Activated CD8-positive, alpha-beta memory T cell treated with anti-CD3 and anti-CD28 coated beads, Interleukin-2, amount 10 ng/mL, durations not matched to agents 7 days and 5 days (primary cell): Measurements from ENCODE around the gene ARHGEF3. TPM values are rescaled to one million over a fixed set of nuclear protein-coding genes. Genes with fewer than 3 reads are reported as not detected.
A peak's percentile ranks its signal among the peaks of the same experiment; 100 is the strongest.

ENCODE experiments used
- ATAC-seq: fragments of 150-1000 bp; cut with Tn5 transposase; one replicate; pipeline ENCODE4 v1.10.0; 2021; ENCODE audit warnings: moderate library complexity
- CTCF ChIA-PET: fragments of 350-600 bp; sonication (Branson Sonifier 250); formaldehyde crosslinking; loops from one replicate; lab custom pipeline; 2021; ENCODE audit warnings: antibody characterized with exemption; lab: Charles Lee
- DNase-seq: peaks from one replicate; pipeline ENCODE4 v3.0.0-alpha.2; 2020
- H3K27ac Mint-ChIP-seq: one replicate; pipeline ENCODE4 v1.8.0; 2021; ENCODE audit warnings: mild to moderate bottlenecking, mixed read lengths
- H3K27me3 Mint-ChIP-seq: one replicate; pipeline ENCODE4 v1.8.0; 2021; ENCODE audit warnings: mixed read lengths
- H3K36me3 Mint-ChIP-seq: one replicate; pipeline ENCODE4 v1.8.0; 2021; ENCODE audit warnings: mild to moderate bottlenecking, mixed read lengths
- H3K4me1 Mint-ChIP-seq: one replicate; pipeline ENCODE4 v1.8.0; 2021; ENCODE audit warnings: mixed read lengths
- H3K4me3 Mint-ChIP-seq: one replicate; pipeline ENCODE4 v1.8.0; 2021; ENCODE audit warnings: mild to moderate bottlenecking, moderate library complexity, mixed read lengths
- H3K9me3 Mint-ChIP-seq: one replicate; pipeline ENCODE4 v1.8.0; 2022; ENCODE audit warnings: low read depth, mixed read lengths
- total RNA-seq, 2 experiments: library from RNA; stranded (reverse); gene quantifications; one replicate each; pipeline ENCODE4 v1.2.3, GENCODE V29; 2021

The ARHGEF3 gene
- total RNA-seq, 2 experiments from 2014 or later: 94.0 to 96.4 TPM

DNA sequence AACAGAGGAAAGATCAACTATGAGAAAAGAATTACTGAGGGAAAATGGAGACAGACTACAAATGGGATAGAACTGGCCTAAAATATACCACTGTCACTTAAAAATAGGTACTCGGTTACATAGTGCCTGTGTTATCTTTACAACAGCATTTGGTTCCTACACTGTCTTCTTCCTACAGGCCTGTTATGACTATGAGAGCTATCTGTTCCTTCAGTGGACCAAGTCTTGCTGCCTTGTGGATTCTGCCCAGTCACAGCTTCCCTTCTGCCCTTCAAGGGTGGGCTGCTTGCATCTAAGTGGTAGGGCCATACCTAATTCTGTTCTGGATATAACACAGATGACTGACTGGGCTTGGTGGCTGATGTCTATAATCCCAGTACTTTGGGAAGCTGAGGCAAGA is 13.8 kb upstream of the ARHGEF3 start:
- ATAC-seq: no peak

DNA sequence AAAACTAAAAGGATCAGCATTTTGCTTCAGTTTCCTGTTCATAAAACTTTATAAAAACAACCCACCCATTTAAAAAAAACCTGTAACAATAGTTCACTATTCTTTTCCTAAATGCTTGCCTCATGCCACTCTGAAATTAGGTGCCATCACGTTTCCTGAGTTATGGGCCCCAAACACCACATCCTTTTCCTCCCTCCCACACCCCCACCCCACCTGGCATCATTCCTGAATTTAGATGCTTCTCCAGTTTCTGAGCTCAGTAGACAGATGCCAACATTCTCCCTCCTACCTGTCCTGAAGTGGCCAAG is 11.9 kb upstream of the ARHGEF3 start:
- Mint-ChIP-seq H3K36me3 (peaks cover 4% of the 10 kb centered on the region), H3K27ac (no peak overlapping the region), H3K4me1 (peaks cover 28% of the 10 kb centered on the region), H3K4me3 (no peak overlapping the region), H3K9me3 (no peaks in the 10 kb centered on the region), H3K27me3 (no peaks in the 10 kb centered on the region)
- DNase-seq (no peak), ATAC-seq (no peak)
- CTCF ChIA-PET: interaction anchor here (1.1 to 3.4 kb wide), 4 partner anchors 11 to 182 kb away, joined by 4 to 19 read pairs (median 5); partner anchors contain the start of gene ARHGEF3

More for the DNA sequence above, 13.8 kb upstream of the ARHGEF3 start:
- H3K36me3 Mint-ChIP-seq: peaks cover 8% of the 10 kb centered on the region
- no peak overlapping the region for H3K27ac Mint-ChIP-seq
- H3K27me3 Mint-ChIP-seq: no peaks in the 10 kb centered on the region
- CTCF ChIA-PET: interaction anchor here (1.1 to 3.1 kb wide), 3 partner anchors 10 to 173 kb away, joined by 3 to 15 read pairs (median 5); no protein-coding TSS in a partner anchor
- H3K4me1 Mint-ChIP-seq: peaks cover 28% of the 10 kb centered on the region
- H3K9me3 Mint-ChIP-seq: no peaks in the 10 kb centered on the region
- DNase-seq: no peak
- no peak overlapping the region for H3K4me3 Mint-ChIP-seq

DNA sequence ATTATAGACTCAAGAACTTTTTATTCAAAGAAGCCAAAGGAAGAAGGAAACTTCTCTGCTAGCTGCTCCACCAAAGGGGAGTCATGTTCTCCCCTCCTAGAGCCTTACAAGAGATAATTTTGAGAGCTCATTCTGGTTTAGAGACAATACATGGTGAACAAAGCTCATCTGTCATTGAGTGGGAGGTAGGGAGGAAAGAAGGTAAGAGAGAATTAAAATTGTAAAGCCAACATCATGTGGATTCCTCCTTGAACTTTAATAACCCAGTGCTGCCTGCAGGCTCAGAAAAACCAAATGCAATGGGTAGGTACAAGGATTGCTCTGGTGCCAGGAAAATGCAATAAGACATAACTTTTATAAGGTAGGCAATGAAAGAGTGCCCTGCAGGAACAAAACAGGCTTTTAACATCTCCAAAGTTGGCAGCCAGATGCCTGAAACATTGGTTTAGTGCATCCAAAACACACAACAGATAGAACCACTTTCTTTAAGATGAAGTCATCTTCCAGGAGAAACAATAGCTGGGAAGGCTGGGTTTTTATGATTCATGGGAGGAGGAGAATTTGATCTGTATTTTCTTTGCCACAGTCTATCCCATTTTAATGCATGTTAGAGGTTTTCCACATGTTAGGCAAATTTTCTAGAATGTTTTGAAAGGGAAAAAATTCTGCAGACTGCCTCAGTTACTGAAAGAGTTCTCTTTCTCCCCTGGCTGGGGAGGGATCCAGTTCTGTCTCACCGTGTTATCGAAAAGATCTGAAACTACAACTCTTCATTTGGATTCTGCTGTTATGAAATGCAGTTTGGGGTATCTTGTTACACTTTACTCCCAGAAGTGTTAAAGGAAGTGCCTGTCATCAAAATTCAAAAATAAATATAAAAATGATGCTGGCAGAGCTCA is 11.3 kb upstream of the ARHGEF3 start:
- H3K9me3 Mint-ChIP-seq: no peaks in the 10 kb centered on the region
- DNase-seq (no peak), ATAC-seq (no peak)
- no peak overlapping the region for H3K4me3 Mint-ChIP-seq
- no peaks in the 10 kb centered on the region for H3K27me3 Mint-ChIP-seq
- H3K4me1 Mint-ChIP-seq: peaks cover 28% of the 10 kb centered on the region
- no peak overlapping the region for H3K27ac Mint-ChIP-seq
- CTCF ChIA-PET: interaction anchor here (1.1 to 3.4 kb wide), 6 partner anchors 11 to 183 kb away, joined by 4 to 19 read pairs (median 6); partner anchors contain the start of gene ARHGEF3
- peaks cover 4% of the 10 kb centered on the region for H3K36me3 Mint-ChIP-seq

DNA sequence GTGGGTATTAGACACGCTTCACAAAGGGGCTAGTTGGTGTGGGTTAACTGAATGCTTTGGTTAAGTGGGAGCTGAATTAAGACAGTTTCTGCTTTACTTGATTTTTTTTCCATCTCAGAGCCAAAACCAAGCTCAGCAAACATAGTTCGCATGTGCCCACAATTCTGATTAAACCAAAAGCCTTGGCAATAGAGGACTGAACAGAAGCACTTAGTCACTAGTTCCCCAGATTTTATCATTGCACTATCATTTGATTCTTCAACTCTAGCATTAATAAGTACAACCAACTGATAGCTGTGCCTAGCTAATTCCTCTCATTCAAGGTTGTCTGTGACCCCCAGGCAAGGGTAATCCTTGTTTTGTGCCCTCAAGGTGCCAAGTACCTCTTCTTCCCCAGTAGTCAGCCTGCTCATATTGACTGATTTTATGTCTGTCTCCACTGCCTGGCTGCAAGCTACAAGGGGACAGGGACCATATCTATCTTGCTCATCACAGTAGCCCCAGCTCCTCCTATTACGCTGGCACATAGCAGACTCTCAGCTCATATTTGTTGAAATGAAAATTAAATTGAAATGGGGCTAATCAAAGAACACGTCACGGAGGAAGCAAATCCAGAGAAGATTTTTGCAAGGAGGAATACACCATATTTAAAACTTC is 9.9 kb upstream of the ARHGEF3 start:
- CTCF ChIA-PET: interaction anchor here (1.4 to 3.4 kb wide), 3 partner anchors 9 to 184 kb away, joined by 6 to 19 read pairs (median 6); partner anchors contain the start of gene ARHGEF3
- no peak for DNase-seq
- Mint-ChIP-seq H3K36me3 (peaks cover 4% of the 10 kb centered on the region), H3K9me3 (no peaks in the 10 kb centered on the region), H3K27me3 (no peaks in the 10 kb centered on the region), H3K4me1 (peaks cover 24% of the 10 kb centered on the region), H3K27ac (no peak overlapping the region), H3K4me3 (no peak overlapping the region)
- no peak for ATAC-seq

DNA sequence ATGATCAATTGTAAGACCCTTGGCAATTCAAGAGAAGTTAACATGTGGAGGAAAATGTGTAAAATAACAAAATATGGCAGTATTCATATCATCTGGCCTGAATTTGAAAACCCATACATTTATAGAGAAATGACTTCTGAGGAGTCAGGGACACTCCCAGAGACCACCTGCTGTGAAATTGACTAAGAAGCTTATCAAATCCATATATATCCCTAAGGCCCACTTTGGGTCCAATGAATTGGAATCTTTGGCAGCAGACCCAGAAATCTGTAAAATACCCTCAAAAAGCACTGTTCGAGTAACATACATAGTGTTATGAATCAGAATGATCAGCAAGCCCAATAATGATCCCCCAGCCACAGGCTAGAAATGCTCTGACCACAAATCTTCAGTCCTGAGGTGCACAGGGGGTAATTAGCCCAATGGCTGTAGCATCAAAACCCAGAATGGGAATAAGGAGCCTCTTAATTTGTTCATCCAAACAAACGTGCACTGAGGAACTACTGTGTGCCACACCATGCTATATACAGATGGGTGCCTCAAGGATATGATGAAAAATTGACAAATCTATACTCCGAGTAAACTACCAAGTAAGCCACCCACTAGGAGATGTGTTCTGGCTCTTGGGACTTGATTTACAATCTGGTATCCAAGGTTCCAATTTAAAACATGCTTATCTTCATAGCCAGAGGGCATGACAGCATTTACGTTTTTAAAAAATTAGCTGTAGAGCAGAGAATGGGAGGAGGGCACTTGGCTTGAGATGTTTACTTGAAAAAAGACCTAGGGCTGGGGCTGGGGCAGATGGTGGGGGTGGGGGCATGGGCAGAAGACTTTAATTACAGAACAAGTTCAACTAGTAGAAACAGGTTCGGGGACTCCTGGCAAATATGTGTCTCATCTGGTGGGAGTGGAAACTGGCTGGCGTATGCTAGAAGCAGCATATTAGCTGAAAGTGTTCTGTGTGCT is 9.1 kb upstream of the ARHGEF3 start:
- DNase-seq: no peak
- no peak for ATAC-seq
- CTCF ChIA-PET: interaction anchor here (1.1 to 3.4 kb wide), 4 partner anchors 9 to 185 kb away, joined by 3 to 19 read pairs (median 4); partner anchors contain the start of gene ARHGEF3
- Mint-ChIP-seq H3K27ac (no peak overlapping the region), H3K9me3 (no peaks in the 10 kb centered on the region), H3K4me3 (no peak overlapping the region), H3K27me3 (no peaks in the 10 kb centered on the region), H3K4me1 (peaks cover 24% of the 10 kb centered on the region), H3K36me3 (peaks cover 4% of the 10 kb centered on the region)

DNA sequence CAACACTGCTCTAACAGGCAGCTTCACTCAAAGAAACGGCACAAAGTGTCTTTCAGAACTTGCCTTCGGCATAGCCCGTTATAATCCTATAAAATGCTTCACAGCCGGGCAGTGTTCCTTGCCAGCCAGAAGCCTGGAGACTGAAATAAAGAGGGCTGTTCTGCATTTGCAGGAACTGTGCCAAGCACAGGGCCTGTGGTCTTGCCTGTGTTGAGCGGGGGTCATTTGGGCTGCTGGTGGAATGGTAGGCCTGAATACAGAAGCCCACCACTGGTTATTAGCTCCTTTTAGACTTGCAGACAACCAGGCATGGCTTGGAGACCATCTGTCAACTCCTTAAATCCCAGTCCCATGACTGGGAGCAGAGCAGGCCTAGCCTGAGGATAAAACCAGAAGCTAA is 4.7 kb upstream of the ARHGEF3 start:
- Mint-ChIP-seq H3K9me3 (no peaks in the 10 kb centered on the region), H3K27me3 (no peaks in the 10 kb centered on the region), H3K4me1 (peaks cover 7% of the 10 kb centered on the region), H3K36me3 (peaks cover under 1% of the 10 kb centered on the region), H3K4me3 (no peak overlapping the region), H3K27ac (no peak overlapping the region)
- CTCF ChIA-PET: interaction anchor here (1.2 to 1.4 kb wide), 2 partner anchors 16 to 104 kb away, joined by 3 read pairs; no protein-coding TSS in a partner anchor
- ATAC-seq (no peak), DNase-seq (no peak)

DNA sequence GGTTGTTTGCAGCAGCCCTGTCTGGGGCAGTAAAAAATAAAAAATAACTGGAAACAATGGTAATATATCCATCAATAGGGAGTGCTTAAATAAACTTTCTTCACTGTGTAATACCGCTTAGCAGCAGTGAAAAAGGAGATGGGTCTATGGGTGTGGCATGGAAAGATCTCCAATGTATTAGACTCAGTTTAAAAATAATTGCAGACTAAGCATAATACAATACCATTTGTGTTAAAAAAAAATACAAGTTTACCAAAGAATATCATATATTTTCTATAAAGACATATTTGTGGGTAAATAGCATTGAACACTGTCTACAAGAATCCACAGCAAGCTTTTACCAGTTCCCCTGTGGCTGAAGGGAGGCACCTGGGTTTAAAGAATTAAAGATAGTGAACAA is 1.0 kb upstream of the ARHGEF3 start:
- Mint-ChIP-seq H3K4me3 (peak overlapping the region; percentile 96), H3K27ac (no peak overlapping the region), H3K27me3 (no peaks in the 10 kb centered on the region), H3K4me1 (peaks cover 26% of the 10 kb centered on the region), H3K36me3 (peaks cover 23% of the 10 kb centered on the region), H3K9me3 (no peaks in the 10 kb centered on the region)
- DNase-seq: no peak
- no peak for ATAC-seq
- CTCF ChIA-PET: interaction anchor here (0.7 to 10.2 kb wide), 10 partner anchors 10 to 186 kb away, joined by 3 to 203 read pairs (median 28); no protein-coding TSS in a partner anchor

DNA sequence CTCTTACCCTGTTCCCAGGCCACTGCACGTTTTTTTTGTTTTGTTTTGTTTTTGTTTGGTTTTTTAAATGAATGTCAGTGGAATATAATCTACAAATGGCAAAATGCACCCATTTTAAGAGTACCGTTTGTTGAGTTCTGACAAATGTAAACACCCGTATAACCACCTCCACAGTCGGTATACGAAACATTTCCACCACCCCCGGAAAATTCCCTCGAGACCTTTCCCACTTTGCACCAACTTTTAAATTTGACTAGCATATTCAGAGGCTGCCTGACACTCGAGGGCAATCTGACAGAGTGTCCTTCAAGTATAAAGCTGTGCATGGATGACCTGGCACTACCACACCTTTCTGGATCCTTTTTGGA is 613 bp upstream of the ARHGEF3 start:
- no peak for DNase-seq
- Mint-ChIP-seq H3K4me3 (peak overlapping the region; percentile 96), H3K27ac (no peak overlapping the region), H3K4me1 (peaks cover 30% of the 10 kb centered on the region), H3K36me3 (peaks cover 26% of the 10 kb centered on the region), H3K27me3 (no peaks in the 10 kb centered on the region), H3K9me3 (no peaks in the 10 kb centered on the region)
- CTCF ChIA-PET: interaction anchor here (0.7 to 10.3 kb wide), 16 partner anchors 10 to 246 kb away, joined by 3 to 203 read pairs (median 27); partner anchors contain the start of gene CCDC66
- ATAC-seq: no peak

DNA sequence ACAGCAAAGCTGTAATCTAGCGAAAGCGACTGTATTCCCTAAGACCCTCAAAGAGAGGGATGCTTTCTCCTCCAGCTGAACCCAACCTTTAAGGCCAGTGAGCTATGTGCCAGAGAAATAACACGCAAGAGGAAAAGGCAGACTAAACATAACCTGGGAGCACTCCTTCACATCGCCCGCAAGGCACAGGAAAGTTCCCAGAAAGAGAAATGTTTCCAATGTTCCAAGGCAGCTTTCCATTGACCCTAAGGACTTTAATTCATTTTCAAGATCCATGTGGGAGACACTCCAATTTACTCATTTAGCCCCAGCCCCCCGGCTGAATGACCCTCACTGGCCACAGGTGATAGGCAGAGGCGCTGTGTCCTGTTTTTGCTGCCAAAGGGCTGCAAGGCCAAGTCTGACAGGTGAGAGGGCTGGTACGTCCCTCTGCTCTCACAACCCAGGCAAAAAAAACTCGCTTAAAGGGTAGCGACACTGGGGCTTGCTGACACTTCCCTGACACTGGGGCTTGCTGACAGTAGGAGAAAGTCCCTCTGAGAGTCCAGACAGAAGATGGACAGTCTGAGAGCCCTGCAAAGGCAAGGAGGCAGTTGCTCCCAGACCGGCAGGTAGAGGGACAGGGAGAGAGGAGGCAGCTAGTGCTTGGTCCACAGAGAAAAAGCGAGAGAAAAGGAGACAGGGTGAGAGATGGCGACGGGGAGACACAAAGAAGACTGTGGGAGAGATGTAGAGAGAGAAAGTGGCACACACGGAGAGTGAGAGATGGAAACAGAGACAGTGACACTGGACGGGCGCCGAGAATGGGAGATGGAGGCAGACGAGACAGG is 702 bp downstream of the ARHGEF3 start:
- no peaks in the 10 kb centered on the region for H3K27me3 Mint-ChIP-seq
- peaks cover 43% of the 10 kb centered on the region for H3K4me1 Mint-ChIP-seq
- peak overlapping the region; percentile 96 for H3K4me3 Mint-ChIP-seq
- peak overlapping the region; percentile 83 for H3K27ac Mint-ChIP-seq
- peak; percentile 59 for DNase-seq
- CTCF ChIA-PET: interaction anchor here (0.7 to 10.3 kb wide), 33 partner anchors 11 to 244 kb away, joined by 3 to 203 read pairs (median 7); partner anchors contain the start of gene CCDC66
- peak; percentile 26 for ATAC-seq
- no peaks in the 10 kb centered on the region for H3K9me3 Mint-ChIP-seq
- peaks cover 37% of the 10 kb centered on the region for H3K36me3 Mint-ChIP-seq

DNA sequence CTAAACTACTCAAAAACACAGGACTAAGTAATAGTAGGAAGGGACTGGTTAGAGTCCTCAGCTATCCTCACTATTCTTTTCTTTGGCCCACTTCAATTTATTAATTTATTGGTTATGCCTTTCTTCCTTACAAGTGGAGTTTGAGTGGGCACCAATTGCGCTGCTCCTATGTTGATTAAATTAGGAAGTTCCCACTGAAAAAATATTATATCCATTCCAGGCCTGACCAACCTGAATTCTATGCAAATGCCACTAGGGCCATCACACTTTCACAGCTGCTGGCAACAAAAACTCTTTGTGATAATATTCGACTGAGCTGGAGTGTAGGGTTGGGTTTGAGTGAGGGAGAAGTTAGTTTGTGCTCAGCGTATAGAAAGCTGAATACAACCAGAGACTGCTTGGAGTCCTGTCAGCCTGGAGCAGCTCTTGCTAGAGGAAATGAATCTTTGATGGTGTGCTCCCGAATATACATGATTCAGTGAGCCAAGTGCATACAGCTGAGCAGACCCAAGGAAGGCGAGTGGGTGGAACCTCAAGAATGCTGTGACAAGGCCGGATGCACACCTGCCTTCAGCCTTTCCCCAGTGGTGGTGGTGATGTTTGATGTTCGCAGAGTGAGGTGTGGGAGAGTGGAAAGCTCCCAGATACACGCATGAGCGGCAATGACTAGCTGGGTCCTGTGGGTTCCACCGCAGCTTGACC is 1.5 kb downstream of the ARHGEF3 start:
- ATAC-seq (peak; percentile 50), DNase-seq (peak; percentile 85)
- peaks cover 50% of the 10 kb centered on the region for H3K4me1 Mint-ChIP-seq

DNA sequence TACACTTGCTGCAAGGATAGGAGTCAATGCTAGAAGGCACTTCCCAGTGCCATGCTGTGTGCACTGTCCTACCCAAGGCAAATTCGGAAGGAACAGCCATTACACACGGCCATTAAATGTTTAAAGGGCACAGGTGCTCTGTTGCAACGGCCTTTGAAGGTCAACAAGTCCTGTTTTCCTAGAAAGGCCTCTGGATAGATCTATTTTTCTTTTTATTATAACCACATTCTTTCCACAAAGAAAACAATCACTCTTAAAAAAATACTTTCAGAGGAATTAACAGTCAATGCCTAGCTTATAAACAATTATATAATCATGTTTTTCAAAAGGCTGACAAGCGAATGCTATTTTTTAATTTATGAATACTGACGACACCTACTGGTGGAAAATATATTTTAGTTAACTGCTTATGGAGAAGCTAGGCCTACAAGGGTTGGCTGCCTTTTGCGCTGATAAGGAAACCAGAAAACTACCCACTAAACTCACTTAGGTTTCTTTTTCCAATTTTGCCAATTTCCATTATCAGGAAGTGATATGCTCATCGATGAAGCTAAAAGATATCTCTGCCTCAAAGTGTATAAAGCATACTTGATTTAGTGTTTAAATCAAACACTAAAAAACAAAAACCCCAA is 2.4 kb downstream of the ARHGEF3 start:
- Mint-ChIP-seq H3K9me3 (no peaks in the 10 kb centered on the region), H3K27ac (peak overlapping the region; percentile 88), H3K27me3 (no peaks in the 10 kb centered on the region), H3K4me1 (peaks cover 56% of the 10 kb centered on the region), H3K4me3 (peak overlapping the region; percentile 96), H3K36me3 (peaks cover 51% of the 10 kb centered on the region)
- no peak for ATAC-seq
- CTCF ChIA-PET: interaction anchor here (1.0 to 10.3 kb wide), 37 partner anchors 9 to 242 kb away, joined by 3 to 203 read pairs (median 7); partner anchors contain the start of genes CCDC66 and TASOR
- no peak for DNase-seq

More for the DNA sequence above, 1.5 kb downstream of the ARHGEF3 start:
- peak overlapping the region; percentile 96 for H3K4me3 Mint-ChIP-seq
- H3K36me3 Mint-ChIP-seq: peaks cover 44% of the 10 kb centered on the region
- no peaks in the 10 kb centered on the region for H3K27me3 Mint-ChIP-seq
- no peaks in the 10 kb centered on the region for H3K9me3 Mint-ChIP-seq
- peak overlapping the region; percentile 83 for H3K27ac Mint-ChIP-seq
- CTCF ChIA-PET: interaction anchor here (0.7 to 10.3 kb wide), 37 partner anchors 10 to 243 kb away, joined by 3 to 203 read pairs (median 7); partner anchors contain the start of genes CCDC66 and TASOR
